ENCODE data around the gene FAM89B.

- TF ChIP-seq, protein P1, sequence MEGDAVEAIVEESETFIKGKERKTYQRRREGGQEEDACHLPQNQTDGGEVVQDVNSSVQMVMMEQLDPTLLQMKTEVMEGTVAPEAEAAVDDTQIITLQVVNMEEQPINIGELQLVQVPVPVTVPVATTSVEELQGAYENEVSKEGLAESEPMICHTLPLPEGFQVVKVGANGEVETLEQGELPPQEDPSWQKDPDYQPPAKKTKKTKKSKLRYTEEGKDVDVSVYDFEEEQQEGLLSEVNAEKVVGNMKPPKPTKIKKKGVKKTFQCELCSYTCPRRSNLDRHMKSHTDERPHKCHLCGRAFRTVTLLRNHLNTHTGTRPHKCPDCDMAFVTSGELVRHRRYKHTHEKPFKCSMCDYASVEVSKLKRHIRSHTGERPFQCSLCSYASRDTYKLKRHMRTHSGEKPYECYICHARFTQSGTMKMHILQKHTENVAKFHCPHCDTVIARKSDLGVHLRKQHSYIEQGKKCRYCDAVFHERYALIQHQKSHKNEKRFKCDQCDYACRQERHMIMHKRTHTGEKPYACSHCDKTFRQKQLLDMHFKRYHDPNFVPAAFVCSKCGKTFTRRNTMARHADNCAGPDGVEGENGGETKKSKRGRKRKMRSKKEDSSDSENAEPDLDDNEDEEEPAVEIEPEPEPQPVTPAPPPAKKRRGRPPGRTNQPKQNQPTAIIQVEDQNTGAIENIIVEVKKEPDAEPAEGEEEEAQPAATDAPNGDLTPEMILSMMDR (IDR thresholded peaks at IDR 0.05) = no peak
- no peak for TF ChIP-seq EP300 (IDR thresholded peaks at IDR 0.05)
These were observed 39.6 kb downstream of the FAM89B start for GRCh38 chr11:65611758-65612603.

All from tibial nerve (tissue), 4 donors.